HG02884 (cell line): ENCODE data around the gene SRC.

Source experiments
- ATAC-seq: cut with Tn5 transposase; IDR thresholded peaks from one replicate; pipeline ENCODE4 v1.9.1; 2021; ENCODE audit warnings: mild to moderate bottlenecking, moderate library complexity; ENCODE audit not compliant: unreplicated experiment

Gene SRC

GRCh38 chr20:37421060-37421905 lies 75.3 kb downstream of the SRC start:
- ATAC-seq, result no peak

- no peak for ATAC-seq
Measured at GRCh38 chr20:37421988-37422387, 76.0 kb downstream of the SRC start.

- ATAC-seq, result no peak
Measured at GRCh38 chr20:37422791-37423286, 76.9 kb downstream of the SRC start.

GRCh38 chr20:37423545-37423944 lies 77.6 kb downstream of the SRC start:
- ATAC-seq, result no peak

GRCh38 chr20:37424062-37424851 lies 78.3 kb downstream of the SRC start:
- no peak for ATAC-seq

GRCh38 chr20:37425103-37425625 lies 79.2 kb downstream of the SRC start:
- ATAC-seq, result no peak

GRCh38 chr20:37426106-37426505 lies 80.2 kb downstream of the SRC start:
- no peak for ATAC-seq

GRCh38 chr20:37426978-37427377 lies 81.0 kb downstream of the SRC start:
- ATAC-seq, result no peak

- no peak for ATAC-seq
Measured at GRCh38 chr20:37430044-37430443, 84.1 kb downstream of the SRC start.

GRCh38 chr20:37430778-37431460 lies 85.0 kb downstream of the SRC start:
- no peak for ATAC-seq

- no peak for ATAC-seq
Measured at GRCh38 chr20:37431786-37432185, 85.8 kb downstream of the SRC start.

- no peak for ATAC-seq
Measured at GRCh38 chr20:37432606-37433005, 86.7 kb downstream of the SRC start.

GRCh38 chr20:37435607-37436006 lies 89.7 kb downstream of the SRC start:
- ATAC-seq, result no peak

GRCh38 chr20:37436527-37437186 lies 90.7 kb downstream of the SRC start:
- no peak for ATAC-seq

- no peak for ATAC-seq
Measured at GRCh38 chr20:37437676-37438075, 91.7 kb downstream of the SRC start.

- no peak for ATAC-seq
Measured at GRCh38 chr20:37438464-37439222, 92.7 kb downstream of the SRC start.

GRCh38 chr20:37439223-37439933 lies 93.4 kb downstream of the SRC start:
- no peak for ATAC-seq

GRCh38 chr20:37441023-37441422 lies 95.1 kb downstream of the SRC start:
- ATAC-seq, result no peak

- no peak for ATAC-seq
Measured at GRCh38 chr20:37442547-37442946, 96.6 kb downstream of the SRC start.
